Common myeloid progenitor, CD34-positive (primary cell): ENCODE results near the gene FAM217B.
A peak's percentile ranks its signal among the peaks of the same experiment; 100 is the strongest.

ENCODE experiments used
- CTCF ChIA-PET: fragments of 350-600 bp; sonication (Branson Sonifier 250); formaldehyde crosslinking; loops from one replicate; lab custom pipeline; 2021; ENCODE audit warnings: antibody characterized with exemption; lab: Charles Lee
- POLR2A ChIA-PET: fragments of 350-600 bp; sonication (Branson Sonifier 250); formaldehyde crosslinking; loops from one replicate; lab custom pipeline; 2021; ENCODE audit warnings: antibody characterized with exemption; lab: Charles Lee
- DNase-seq, 3 donors: peaks; one replicate each; pipeline versions ENCODE4 v3.0.0 to v3.0.0-alpha.2; 2013
- H3K27ac ChIP-seq, 2 experiments: 1 replicate in 1 of 2; 2 replicates in 1 of 2; pipeline ENCODE4 v1.7.0; 2013; ENCODE audit warnings: inconsistent platforms in 2 of 2, low read length in 2 of 2, mild to moderate bottlenecking in 2 of 2, low read depth in 1 of 2, moderate library complexity in 1 of 2; ENCODE audit not compliant: severe bottlenecking in 2 of 2, insufficient read depth in 1 of 2, poor library complexity in 1 of 2
- H3K27me3 ChIP-seq, 5 experiments: replicated peaks in 2 of 5; 1 replicate in 3 of 5; 2 replicates in 2 of 5; pipeline versions ENCODE4 v1.6.1 to v1.7.0; 2013; ENCODE audit warnings: low read length in 4 of 5, mild to moderate bottlenecking in 2 of 5, moderate library complexity in 2 of 5, inconsistent platforms in 1 of 5; ENCODE audit not compliant: insufficient read depth in 5 of 5, control insufficient read depth in 4 of 5
- H3K36me3 ChIP-seq, 4 experiments: 1 replicate in 2 of 4; 2 replicates in 2 of 4; pipeline versions ENCODE4 v1.6.1 to v1.7.0; 2013; ENCODE audit warnings: low read length in 3 of 4, control low read depth in 1 of 4, mild to moderate bottlenecking in 1 of 4; ENCODE audit not compliant: control insufficient read depth in 4 of 4, insufficient read depth in 4 of 4
- H3K4me1 ChIP-seq, 4 experiments: 1 replicate in 3 of 4; 2 replicates in 1 of 4; pipeline versions ENCODE4 v1.6.1 to v1.7.1; 2013; ENCODE audit warnings: low read length in 3 of 4, mild to moderate bottlenecking in 3 of 4, control low read depth in 1 of 4, inconsistent platforms in 1 of 4, moderate library complexity in 1 of 4; ENCODE audit not compliant: control insufficient read depth in 4 of 4, insufficient read depth in 4 of 4; ENCODE audit errors: control extremely low read depth in 1 of 4
- H3K4me3 ChIP-seq, 7 experiments: 1 replicate in 4 of 7; 2 replicates in 3 of 7; pipeline versions ENCODE4 v1.5.1 to v1.7.0; 2013; ENCODE audit warnings: mild to moderate bottlenecking in 7 of 7, low read length in 6 of 7, moderate library complexity in 6 of 7, inconsistent platforms in 2 of 7, low read depth in 2 of 7, control low read depth in 1 of 7; ENCODE audit not compliant: insufficient read depth in 4 of 7, control insufficient read depth in 1 of 7; ENCODE audit errors: extremely low read depth in 1 of 7
- H3K9me3 ChIP-seq, 5 experiments: 1 replicate in 4 of 5; 2 replicates in 1 of 5; pipeline versions ENCODE4 v1.6.1 to v1.7.1; 2013; ENCODE audit warnings: low read length in 4 of 5, mild to moderate bottlenecking in 2 of 5, inconsistent platforms in 1 of 5, low read depth in 1 of 5, moderate library complexity in 1 of 5; ENCODE audit not compliant: control insufficient read depth in 4 of 5, insufficient read depth in 2 of 5; ENCODE audit errors: control extremely low read depth in 1 of 5
- WGBS: methylation state at CpG from one replicate; pipeline ENCODE4 v1.1.5; 2013; ENCODE audit not compliant: insufficient coverage; 5-methylcytosine and 5-hydroxymethylcytosine counted together

FAM217B gene

DNA sequence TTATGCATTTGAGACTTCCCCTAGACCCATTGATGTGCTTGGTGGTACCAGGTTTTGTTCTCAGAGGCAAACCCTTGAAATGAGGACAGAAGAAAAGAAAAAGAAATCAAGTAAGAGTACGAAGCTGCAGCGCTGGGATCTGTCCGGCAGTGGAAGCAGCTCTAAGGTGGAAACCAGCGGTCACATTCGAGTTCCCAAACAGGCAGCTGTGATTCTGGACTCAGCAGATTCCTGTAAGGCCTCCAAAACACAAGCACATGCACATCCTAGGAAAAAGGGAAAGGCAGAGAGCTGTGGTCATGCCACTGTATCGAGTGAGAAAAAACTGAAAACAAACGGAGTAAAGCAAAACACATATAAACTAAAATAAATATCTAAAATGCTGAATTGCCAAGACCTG is 4.5 kb downstream of the FAM217B start:
- Histone ChIP-seq H3K27me3 (no peaks in the 10 kb centered on the region), H3K4me1 (peaks cover 15 to 45% (median 28%) of the 10 kb centered on the region in 4 experiments), H3K27ac (no peak overlapping the region), H3K9me3 (no peaks in the 10 kb centered on the region), H3K4me3 (no peak overlapping the region), H3K36me3 (peaks cover 2 to 22% (median 15%) of the 10 kb centered on the region in 4 experiments)
- CTCF ChIA-PET: interaction anchor here (1.2 to 4.4 kb wide), 3 partner anchors 10 to 267 kb away, joined by 3 to 22 read pairs (median 7); partner anchors contain the start of gene SYCP2
- no peak for DNase-seq
- WGBS: 100% methylated on average over 5 of the region's 7 CpGs
- POLR2A ChIA-PET: no interaction called here

- ChIA-PET POLR2A (interaction anchor here (0.7 kb wide), 1 partner anchor 108 kb away, joined by 3 read pairs; no protein-coding TSS in a partner anchor), CTCF (interaction anchor here (1.2 to 4.4 kb wide), 3 partner anchors 10 to 266 kb away, joined by 3 to 22 read pairs (median 7); partner anchors contain the start of gene SYCP2)
- peaks cover 2 to 22% (median 15%) of the 10 kb centered on the region in 4 experiments for H3K36me3 ChIP-seq
- no peak overlapping the region for H3K27ac ChIP-seq
- DNase-seq: no peak
- no peaks in the 10 kb centered on the region for H3K27me3 ChIP-seq
- H3K4me3 ChIP-seq: no peak overlapping the region
- no peaks in the 10 kb centered on the region for H3K9me3 ChIP-seq
- 80% methylated on average over 1 of the region's 3 CpGs for WGBS
- peaks cover 14 to 45% (median 28%) of the 10 kb centered on the region in 4 experiments for H3K4me1 ChIP-seq
Measured at GRCh38 chr20:59945175-59945574, 5.0 kb downstream of the FAM217B start.

DNA sequence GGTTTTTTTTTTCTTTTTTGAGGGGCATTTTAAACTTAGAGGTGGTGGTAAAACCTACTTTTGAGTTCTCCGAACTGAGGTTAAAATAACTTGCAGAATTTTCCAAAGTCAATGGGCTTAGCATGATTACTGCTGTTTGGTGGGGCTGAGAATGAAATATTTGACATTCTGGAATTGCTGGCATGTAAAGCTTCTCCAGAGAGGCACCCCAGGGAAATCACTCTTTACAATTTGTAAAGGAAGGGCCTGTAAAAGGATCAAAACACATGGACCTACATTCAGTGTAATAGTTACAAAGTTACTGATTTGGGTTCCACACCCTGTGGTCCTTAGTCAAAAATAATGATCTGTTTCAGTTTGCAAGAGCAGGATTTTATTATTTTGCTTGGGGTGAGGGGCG is 5.5 kb downstream of the FAM217B start:
- H3K36me3 ChIP-seq: peaks cover 2 to 22% (median 15%) of the 10 kb centered on the region in 4 experiments
- no peak for DNase-seq
- 100% methylated on average over 1 of the region's 2 CpGs for WGBS
- H3K27me3 ChIP-seq: no peaks in the 10 kb centered on the region
- peaks cover 14 to 40% (median 26%) of the 10 kb centered on the region in 4 experiments for H3K4me1 ChIP-seq
- H3K27ac ChIP-seq: no peak overlapping the region
- no peaks in the 10 kb centered on the region for H3K9me3 ChIP-seq
- CTCF ChIA-PET: interaction anchor here (1.7 to 4.4 kb wide), 3 partner anchors 9 to 265 kb away, joined by 5 to 22 read pairs (median 6); partner anchors contain the start of gene SYCP2
- POLR2A ChIA-PET: interaction anchor here (0.7 kb wide), 1 partner anchor 107 kb away, joined by 3 read pairs; no protein-coding TSS in a partner anchor
- H3K4me3 ChIP-seq: no peak overlapping the region

- peaks cover 2 to 22% (median 15%) of the 10 kb centered on the region in 4 experiments for H3K36me3 ChIP-seq
- ChIA-PET CTCF (interaction anchor here (0.8 to 4.6 kb wide), 8 partner anchors 7 to 263 kb away, joined by 3 to 22 read pairs (median 6); partner anchors contain the start of genes CDH26, FAM217B, PPP1R3D and SYCP2), POLR2A (no interaction called here)
- no peak overlapping the region for H3K27ac ChIP-seq
- no peaks in the 10 kb centered on the region for H3K27me3 ChIP-seq
- no peak overlapping the region for H3K4me3 ChIP-seq
- H3K9me3 ChIP-seq: no peaks in the 10 kb centered on the region
- 97% methylated on average over 7 of the region's 8 CpGs for WGBS
- H3K4me1 ChIP-seq: peaks cover 9 to 27% (median 16%) of the 10 kb centered on the region in 4 experiments
- DNase-seq: no peak
Measured at GRCh38 chr20:59947376-59947775, 7.2 kb downstream of the FAM217B start.

- Histone ChIP-seq H3K9me3 (no peaks in the 10 kb centered on the region), H3K4me1 (peaks cover 9 to 27% (median 16%) of the 10 kb centered on the region in 4 experiments), H3K27me3 (no peaks in the 10 kb centered on the region), H3K36me3 (peaks cover 2 to 16% (median 15%) of the 10 kb centered on the region in 4 experiments), H3K4me3 (no peak overlapping the region), H3K27ac (no peak overlapping the region)
- ChIA-PET POLR2A (interaction anchor here (1.3 kb wide), 1 partner anchor 9 kb away, joined by 3 read pairs; the partner anchor contains the start of genes FAM217B and PPP1R3D), CTCF (interaction anchor here (1.1 to 4.6 kb wide), 4 partner anchors 8 to 109 kb away, joined by 4 to 20 read pairs (median 6); partner anchors contain the start of genes CDH26, FAM217B and PPP1R3D)
- WGBS: no CpG with 5 or more reads among the region's 1 CpG
- DNase-seq: peak in 2 of 3 donors; percentile 29 to 49
Measured at GRCh38 chr20:59948212-59948611, 8.0 kb downstream of the FAM217B start.

DNA sequence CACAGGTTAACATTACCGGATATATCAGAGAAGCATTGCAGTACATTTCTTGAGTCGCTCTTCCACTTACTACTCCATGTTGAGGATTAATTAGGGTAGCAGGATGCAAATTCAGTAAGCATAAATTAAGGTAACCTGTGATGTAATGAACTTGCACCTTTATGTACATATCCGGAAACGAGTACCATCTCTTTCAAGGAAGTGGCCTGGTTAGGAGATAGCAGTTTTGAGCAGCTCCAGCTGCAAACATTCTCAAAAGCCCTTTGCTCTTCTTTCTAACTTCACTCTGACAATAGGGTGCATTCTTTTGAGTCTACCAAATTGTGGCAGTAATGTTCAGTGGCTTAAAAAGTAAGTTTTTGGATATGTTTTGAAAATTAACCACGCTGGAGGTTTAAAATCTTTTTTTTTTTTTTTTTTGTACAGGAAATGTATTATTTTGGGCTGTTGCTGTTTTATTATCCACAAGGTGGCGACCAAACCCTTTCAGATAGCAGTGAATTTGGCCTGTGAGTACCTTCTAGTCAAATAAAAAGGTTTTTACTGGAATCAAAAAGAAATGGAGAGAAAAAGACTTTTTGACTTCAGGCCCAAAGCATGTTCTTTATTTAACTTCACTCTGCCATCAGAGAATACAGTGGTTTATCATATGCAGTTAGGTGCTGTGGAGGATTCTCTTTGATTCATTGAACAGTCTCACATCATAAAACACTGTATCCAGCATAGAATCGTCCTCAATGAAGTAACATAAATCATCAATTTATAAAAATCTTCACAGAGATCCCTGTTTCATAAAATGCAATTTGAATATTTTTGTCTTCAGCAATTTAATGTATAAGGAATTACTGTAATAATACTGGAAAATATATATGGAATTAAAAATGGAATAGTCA is 8.9 kb downstream of the FAM217B start:
- peak; percentile 69 to 88 (median 85) for DNase-seq
- H3K36me3 ChIP-seq: peaks cover 2 to 12% (median 10%) of the 10 kb centered on the region in 4 experiments
- peaks cover 9 to 27% (median 16%) of the 10 kb centered on the region in 4 experiments for H3K4me1 ChIP-seq
- 13% methylated on average over 4 of the region's 7 CpGs for WGBS
- H3K27me3 ChIP-seq: no peaks in the 10 kb centered on the region
- POLR2A ChIA-PET: interaction anchor here (1.3 kb wide), 1 partner anchor 9 kb away, joined by 3 read pairs; the partner anchor contains the start of genes FAM217B and PPP1R3D
- H3K4me3 ChIP-seq: peak overlapping the region in 3 of 7 experiments; percentile 23 to 54 (median 53)
- no peaks in the 10 kb centered on the region for H3K9me3 ChIP-seq
- no peak overlapping the region for H3K27ac ChIP-seq
- CTCF ChIA-PET: interaction anchor here (1.0 to 4.6 kb wide), 9 partner anchors 9 to 108 kb away, joined by 3 to 20 read pairs (median 4); partner anchors contain the start of genes CDH26, FAM217B and PPP1R3D
